H9 (cell line): Measurements from ENCODE around the gene PLN. TPM values are rescaled to one million over a fixed set of nuclear protein-coding genes. Genes with fewer than 3 reads are reported as not detected.

Source experiments
- DNase-seq: peaks from one replicate; pipeline ENCODE4 v3.0.0-alpha.2; 2017
- H2AFZ ChIP-seq: one replicate; pipeline ENCODE4 v1.6.1; 2013; ENCODE audit warnings: mild to moderate bottlenecking, low read length, control low read depth, moderate library complexity
- H2AK5ac ChIP-seq: 2 replicates; pipeline ENCODE4 v1.6.1; 2013; ENCODE audit warnings: low read length, control low read depth, mixed read lengths; ENCODE audit not compliant: insufficient read length
- H2BK120ac ChIP-seq: one replicate; pipeline ENCODE4 v1.6.1; 2013; ENCODE audit warnings: low read depth, mild to moderate bottlenecking, low read length, control low read depth, inconsistent platforms; ENCODE audit not compliant: poor library complexity, severe bottlenecking
- H2BK12ac ChIP-seq: 2 replicates; pipeline ENCODE4 v1.6.1; 2013; ENCODE audit warnings: low read length, control low read depth, mixed read lengths, low read depth; ENCODE audit not compliant: insufficient read length
- H2BK15ac ChIP-seq: 2 replicates; pipeline ENCODE4 v1.6.1; 2013; ENCODE audit warnings: low read depth, low read length, control low read depth
- H2BK20ac ChIP-seq: one replicate; pipeline ENCODE4 v1.6.1; 2013; ENCODE audit warnings: low read depth, mild to moderate bottlenecking, low read length, control low read depth, inconsistent platforms; ENCODE audit not compliant: poor library complexity, severe bottlenecking
- H2BK5ac ChIP-seq: 2 replicates; pipeline ENCODE4 v1.6.1; 2013; ENCODE audit warnings: low read length, control low read depth, mixed read lengths; ENCODE audit not compliant: insufficient read length
- H3K14ac ChIP-seq: 2 replicates; pipeline ENCODE4 v1.6.1; 2013; ENCODE audit warnings: low read length, control low read depth; ENCODE audit not compliant: insufficient read depth
- H3K18ac ChIP-seq: 2 replicates; pipeline ENCODE4 v1.6.1; 2013; ENCODE audit warnings: low read depth, mild to moderate bottlenecking, mixed read lengths, low read length, control low read depth; ENCODE audit not compliant: insufficient read length
- H3K23ac ChIP-seq: 2 replicates; pipeline ENCODE4 v1.6.1; 2013; ENCODE audit warnings: low read length, control low read depth, mixed read lengths, low read depth; ENCODE audit not compliant: insufficient read length
- H3K23me2 ChIP-seq: 2 replicates; pipeline ENCODE4 v1.6.1; 2013; ENCODE audit warnings: low read depth, mild to moderate bottlenecking, mixed read lengths, low read length, control low read depth; ENCODE audit not compliant: insufficient read length, poor library complexity, severe bottlenecking
- H3K27ac ChIP-seq: 2 replicates; pipeline ENCODE4 v1.5.1; 2013; ENCODE audit warnings: low read length, control low read depth, mixed read lengths, low read depth; ENCODE audit not compliant: insufficient read length
- H3K27me3 ChIP-seq: 2 replicates; pipeline ENCODE4 v1.6.1; 2013; ENCODE audit warnings: low read length, control low read depth, inconsistent platforms; ENCODE audit not compliant: insufficient read depth
- H3K4ac ChIP-seq: 2 replicates; pipeline ENCODE4 v1.6.1; 2013; ENCODE audit warnings: low read depth, mild to moderate bottlenecking, control low read depth, inconsistent platforms, low read length, moderate library complexity
- H3K4me1 ChIP-seq: 2 replicates; pipeline ENCODE4 v1.6.1; 2013; ENCODE audit warnings: low read length, control low read depth, inconsistent platforms; ENCODE audit not compliant: insufficient read depth
- H3K4me2 ChIP-seq: 2 replicates; pipeline ENCODE4 v1.6.1; 2013; ENCODE audit warnings: low read length, control low read depth, mixed read lengths; ENCODE audit not compliant: insufficient read length, insufficient read depth
- H3K56ac ChIP-seq: 2 replicates; pipeline ENCODE4 v1.6.1; 2013; ENCODE audit warnings: low read depth, mild to moderate bottlenecking, mixed read lengths, low read length, control low read depth; ENCODE audit not compliant: insufficient read length
- H3K79me1 ChIP-seq: 2 replicates; pipeline ENCODE4 v1.6.1; 2013; ENCODE audit warnings: low read depth, mild to moderate bottlenecking, moderate library complexity, low read length, control low read depth, inconsistent platforms; ENCODE audit not compliant: insufficient read depth, poor library complexity, severe bottlenecking
- H3K79me2 ChIP-seq: 2 replicates; pipeline ENCODE4 v1.6.1; 2013; ENCODE audit warnings: low read length, control low read depth, inconsistent platforms; ENCODE audit not compliant: insufficient read depth
- H3K9ac ChIP-seq: 2 replicates; pipeline ENCODE4 v1.6.1; 2013; ENCODE audit warnings: low read length, control low read depth, mixed read lengths; ENCODE audit not compliant: insufficient read length; ENCODE audit errors: extremely low read depth
- H3K9me3 ChIP-seq: one replicate; pipeline ENCODE4 v1.6.1; 2013; ENCODE audit warnings: low read depth, low read length, inconsistent platforms; ENCODE audit not compliant: control insufficient read depth
- H3T11ph ChIP-seq: one replicate; pipeline ENCODE4 v1.6.1; 2013; ENCODE audit warnings: mild to moderate bottlenecking, low read length, control low read depth, inconsistent platforms
- H4K20me1 ChIP-seq: one replicate; pipeline ENCODE4 v1.6.1; 2013; ENCODE audit not compliant: control insufficient read depth, insufficient read length, insufficient read depth
- H4K5ac ChIP-seq: 2 replicates; pipeline ENCODE4 v1.6.1; 2013; ENCODE audit warnings: low read depth, mild to moderate bottlenecking, mixed read lengths, low read length, control low read depth; ENCODE audit not compliant: insufficient read length
- H4K8ac ChIP-seq: replicated peaks from 2 replicates; pipeline ENCODE4 v1.6.1; 2013; ENCODE audit warnings: low read length, control low read depth, mixed read lengths, low read depth; ENCODE audit not compliant: insufficient read length
- H4K91ac ChIP-seq: 2 replicates; pipeline ENCODE4 v1.6.1; 2013; ENCODE audit warnings: low read depth, mild to moderate bottlenecking, moderate library complexity, mixed read lengths, low read length, control low read depth; ENCODE audit not compliant: insufficient read length
- H3K27ac Mint-ChIP-seq, 3 experiments: 2 replicates in 2 of 3; 3 replicates in 1 of 3; pipeline ENCODE4 v1.8.0; 2020 to 2021; ENCODE audit warnings: mixed read lengths in 3 of 3, mild to moderate bottlenecking in 1 of 3, moderate library complexity in 1 of 3
- H3K27me3 Mint-ChIP-seq: 2 replicates; pipeline ENCODE4 v1.8.0; 2021; ENCODE audit warnings: low read depth, mild to moderate bottlenecking, moderate library complexity, mixed read lengths
- H3K36me3 Mint-ChIP-seq, 3 experiments: 2 replicates in 2 of 3; 3 replicates in 1 of 3; pipeline ENCODE4 v1.8.0; 2020 to 2021; ENCODE audit warnings: low read depth in 3 of 3, mixed read lengths in 3 of 3; ENCODE audit not compliant: insufficient read depth in 1 of 3
- H3K4me1 Mint-ChIP-seq, 2 experiments: 2 replicates each; pipeline ENCODE4 v1.8.0; 2020; ENCODE audit warnings: mixed read lengths in 2 of 2
- H3K4me3 Mint-ChIP-seq, 2 experiments: 2 replicates in 1 of 2; 3 replicates in 1 of 2; pipeline ENCODE4 v1.8.0; 2020 to 2021; ENCODE audit warnings: mild to moderate bottlenecking in 2 of 2, mixed read lengths in 2 of 2, moderate library complexity in 1 of 2
- H3K9me3 Mint-ChIP-seq, 2 experiments: 2 replicates in 1 of 2; 3 replicates in 1 of 2; pipeline ENCODE4 v1.8.0; 2020; ENCODE audit warnings: mild to moderate bottlenecking in 2 of 2, mixed read lengths in 2 of 2, moderate library complexity in 1 of 2
- CTCF ChIP-seq: fragments of 200-600 bp; sonication (generic); conservative IDR thresholded peaks from 3 replicates; pipeline ENCODE4 v1.8.0; 2021; ENCODE audit warnings: antibody characterized with exemption, mild to moderate bottlenecking
- WGBS: extraction: QIAGEN DNeasy Blood & Tissue Kit; methylation state at CpG from one replicate; pipeline ENCODE4 v1.1.7; 2013; ENCODE audit warnings: missing lambda C conversion rate, low lambda C conversion rate, mixed read lengths; ENCODE audit not compliant: insufficient read length; ENCODE audit errors: extremely low coverage; 5-methylcytosine and 5-hydroxymethylcytosine counted together
- total RNA-seq: library from RNA; stranded (reverse); gene quantifications from 2 replicates; pipeline ENCODE4 v1.2.1, GENCODE V29; 2021

PLN gene
- total RNA-seq, 1 experiment from 2014 or later = not detected

GRCh38 chr6:118535176-118535844 is 12.8 kb upstream of the PLN start:
- H4K5ac ChIP-seq = no peak overlapping the region
- H3K23me2 ChIP-seq = no peaks in the 10 kb centered on the region
- H2BK20ac ChIP-seq = no peak overlapping the region
- H3K27ac Mint-ChIP-seq = no peak overlapping the region
- H3K27me3 ChIP-seq = no peaks in the 10 kb centered on the region
- no peak for DNase-seq
- no peak overlapping the region for H3T11ph ChIP-seq
- H3K4me3 Mint-ChIP-seq = no peak overlapping the region
- no peaks in the 10 kb centered on the region for H3K4me1 Mint-ChIP-seq
- no peak overlapping the region for H3K4me2 ChIP-seq
- H2BK5ac ChIP-seq = no peak overlapping the region
- no peak overlapping the region for H3K56ac ChIP-seq
- no peak overlapping the region for H2BK120ac ChIP-seq
- no peaks in the 10 kb centered on the region for H4K20me1 ChIP-seq
- no peak overlapping the region for H3K9ac ChIP-seq
- no peak overlapping the region for H2BK15ac ChIP-seq
- H3K4me1 ChIP-seq = no peaks in the 10 kb centered on the region
- H3K9me3 ChIP-seq = no peaks in the 10 kb centered on the region
- no peak overlapping the region for H4K91ac ChIP-seq
- no peaks in the 10 kb centered on the region for H3K79me1 ChIP-seq
- H2AK5ac ChIP-seq = no peak overlapping the region
- H2AFZ ChIP-seq = no peak overlapping the region
- no peak overlapping the region for H3K4ac ChIP-seq
- no peak overlapping the region for H3K18ac ChIP-seq
- H3K27ac ChIP-seq = no peak overlapping the region
- H3K79me2 ChIP-seq = no peaks in the 10 kb centered on the region
- peaks cover 2 to 4% of the 10 kb centered on the region in 2 experiments; a peak in 1 of 5 replicates for H3K9me3 Mint-ChIP-seq
- no peak overlapping the region for H2BK12ac ChIP-seq
- no peak overlapping the region for H3K23ac ChIP-seq
- no peaks in the 10 kb centered on the region; a peak in 3 of 7 replicates for H3K36me3 Mint-ChIP-seq
- H3K14ac ChIP-seq = no peak overlapping the region
- H3K27me3 Mint-ChIP-seq = no peaks in the 10 kb centered on the region
- H4K8ac ChIP-seq = no peak overlapping the region
- no peak for TF ChIP-seq CTCF
- no CpG with 5 or more reads among the region's 6 CpGs for WGBS
